ENCODE data around the gene TNFRSF1B. TPM values are rescaled to one million over a fixed set of nuclear protein-coding genes. Genes with fewer than 3 reads are reported as not detected.

TNFRSF1B gene
- total RNA-seq, 1 experiment from 2014 or later: not detected

DNA sequence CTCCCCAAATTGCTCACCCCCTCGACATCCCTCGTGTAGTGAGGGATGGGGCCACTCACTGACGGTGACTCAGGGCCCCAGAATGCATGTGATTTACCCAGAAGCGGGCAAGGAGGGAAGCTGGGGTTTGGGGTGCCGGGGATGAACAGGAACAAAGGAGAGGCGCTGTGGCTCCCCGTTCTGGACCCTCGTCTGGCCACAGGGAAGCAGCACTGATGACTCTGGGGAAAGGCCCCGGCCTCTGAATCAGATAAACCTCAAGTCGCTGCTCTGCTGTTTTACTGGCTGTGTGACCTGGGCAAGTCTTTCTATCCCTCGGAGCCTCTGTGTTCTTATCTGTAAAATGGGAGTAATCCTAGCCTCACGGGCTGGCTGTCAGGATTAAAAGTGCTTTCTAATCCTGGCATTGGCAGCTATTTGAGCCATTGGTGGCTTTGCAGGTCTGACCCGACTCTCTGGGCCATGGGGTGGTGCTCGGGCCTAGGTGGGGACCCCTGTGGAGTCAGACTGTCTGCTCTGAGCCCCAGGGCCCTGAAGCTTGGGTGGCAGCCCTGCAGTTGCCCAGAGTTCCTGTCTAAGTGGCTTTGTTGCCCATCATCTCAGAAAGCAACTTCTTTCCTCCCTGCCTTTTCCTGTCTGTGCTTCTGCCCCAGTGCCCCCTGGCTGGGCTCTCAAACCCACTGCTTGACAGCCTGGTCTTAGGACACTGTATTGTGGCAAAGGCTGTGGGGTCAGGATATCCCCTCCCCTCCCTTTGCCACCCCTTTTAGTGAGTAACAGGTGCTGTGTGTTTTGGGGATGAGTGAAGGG is 5.5 kb downstream of the TNFRSF1B start:
- no peak overlapping the region for H3K27ac ChIP-seq (ENCODE audit: low read depth, low read length, poor library complexity, severe bottlenecking)
- H3K36me3 ChIP-seq (ENCODE audit: insufficient read depth, low read length, poor library complexity, severe bottlenecking): no peaks in the 10 kb centered on the region
- ChIA-PET POLR2A (ENCODE audit: low non-redundant PET) (no interaction called here), CTCF (no interaction called here)
- H3K27me3 ChIP-seq (replicated peaks; ENCODE audit: insufficient read depth, low read depth, low read length, poor library complexity): peaks cover 19% of the 10 kb centered on the region
- no peaks in the 10 kb centered on the region for H3K4me1 ChIP-seq (ENCODE audit: insufficient read depth, low read length, poor library complexity, severe bottlenecking)
- no peaks in the 10 kb centered on the region for H3K9me3 ChIP-seq (ENCODE audit: low read depth, low read length, poor library complexity, severe bottlenecking)
- no peak for TF ChIP-seq EZH2 (IDR thresholded peaks at IDR 0.05; ENCODE audit: borderline replicate concordance, low read depth, low read length, poor library complexity, severe bottlenecking)
- TF ChIP-seq, protein P1, sequence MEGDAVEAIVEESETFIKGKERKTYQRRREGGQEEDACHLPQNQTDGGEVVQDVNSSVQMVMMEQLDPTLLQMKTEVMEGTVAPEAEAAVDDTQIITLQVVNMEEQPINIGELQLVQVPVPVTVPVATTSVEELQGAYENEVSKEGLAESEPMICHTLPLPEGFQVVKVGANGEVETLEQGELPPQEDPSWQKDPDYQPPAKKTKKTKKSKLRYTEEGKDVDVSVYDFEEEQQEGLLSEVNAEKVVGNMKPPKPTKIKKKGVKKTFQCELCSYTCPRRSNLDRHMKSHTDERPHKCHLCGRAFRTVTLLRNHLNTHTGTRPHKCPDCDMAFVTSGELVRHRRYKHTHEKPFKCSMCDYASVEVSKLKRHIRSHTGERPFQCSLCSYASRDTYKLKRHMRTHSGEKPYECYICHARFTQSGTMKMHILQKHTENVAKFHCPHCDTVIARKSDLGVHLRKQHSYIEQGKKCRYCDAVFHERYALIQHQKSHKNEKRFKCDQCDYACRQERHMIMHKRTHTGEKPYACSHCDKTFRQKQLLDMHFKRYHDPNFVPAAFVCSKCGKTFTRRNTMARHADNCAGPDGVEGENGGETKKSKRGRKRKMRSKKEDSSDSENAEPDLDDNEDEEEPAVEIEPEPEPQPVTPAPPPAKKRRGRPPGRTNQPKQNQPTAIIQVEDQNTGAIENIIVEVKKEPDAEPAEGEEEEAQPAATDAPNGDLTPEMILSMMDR (conservative IDR thresholded peaks at IDR 0.05; ENCODE audit: low read depth, low read length): no peak
- no peak overlapping the region for H3K4me3 ChIP-seq (ENCODE audit: low read depth, low read length, poor library complexity, severe bottlenecking)
- no peak for DNase-seq (ENCODE audit: low spot score)
- no TSS peak for BruUV-seq (replicated peaks)
- intact Hi-C loops (cut with micrococcal nuclease; ENCODE audit: unreplicated experiment): no loop called here

DNA sequence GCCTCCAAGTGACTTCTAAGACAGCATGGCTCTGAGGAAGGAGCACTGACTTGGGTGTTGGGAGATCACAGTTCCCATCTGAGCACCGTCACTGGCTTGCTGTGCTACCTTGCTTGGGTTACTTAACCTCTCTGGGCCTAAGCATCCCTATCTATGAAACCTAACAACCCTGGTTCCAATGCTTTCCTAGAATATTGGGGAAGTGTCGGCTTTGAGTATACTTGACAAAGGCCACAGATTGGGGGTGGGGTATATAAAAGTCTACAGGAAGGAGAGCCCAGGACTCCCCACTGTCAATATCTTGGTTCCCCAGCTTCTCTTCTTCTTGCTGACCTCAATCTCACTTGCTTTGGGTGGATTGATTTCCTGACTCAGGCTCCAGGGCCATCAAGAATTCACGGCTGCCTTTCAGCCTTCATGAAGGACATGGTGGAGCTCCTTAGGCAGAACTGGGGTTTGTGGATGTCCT is 6.3 kb downstream of the TNFRSF1B start:
- POLR2A ChIA-PET (ENCODE audit: low non-redundant PET): no interaction called here
- CTCF ChIA-PET: no interaction called here

DNA sequence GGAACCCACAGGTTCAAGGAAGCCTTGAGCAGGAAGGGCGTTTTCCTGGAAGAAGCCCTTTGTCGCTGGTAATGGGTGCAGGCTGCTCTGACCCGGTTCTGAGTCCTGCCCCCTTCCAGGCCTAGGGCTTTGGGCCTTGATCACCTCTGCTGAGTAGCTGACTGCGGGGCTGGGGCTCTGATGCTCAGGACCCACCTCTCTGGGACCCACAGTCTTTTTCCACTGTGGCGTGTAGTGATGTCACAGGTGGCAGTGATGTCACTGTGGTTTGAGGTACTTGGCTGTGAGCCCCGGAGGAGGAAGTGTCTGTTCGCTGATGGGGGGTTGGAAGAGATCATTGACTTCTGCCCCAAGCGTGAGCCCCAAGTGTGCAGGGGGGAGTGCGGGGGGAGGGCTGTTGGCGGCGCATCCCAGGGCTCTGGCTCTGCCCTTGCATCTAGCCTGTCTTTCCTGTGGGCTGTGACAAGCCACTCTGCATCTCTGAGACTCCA is 6.9 kb downstream of the TNFRSF1B start:
- Histone ChIP-seq H3K27me3 (replicated peaks; ENCODE audit: insufficient read depth, low read depth, low read length, poor library complexity) (peaks cover 4% of the 10 kb centered on the region), H3K4me1 (ENCODE audit: insufficient read depth, low read length, poor library complexity, severe bottlenecking) (peaks cover 7% of the 10 kb centered on the region), H3K36me3 (ENCODE audit: insufficient read depth, low read length, poor library complexity, severe bottlenecking) (no peaks in the 10 kb centered on the region), H3K27ac (ENCODE audit: low read depth, low read length, poor library complexity, severe bottlenecking) (no peak overlapping the region), H3K4me3 (ENCODE audit: low read depth, low read length, poor library complexity, severe bottlenecking) (no peak overlapping the region), H3K9me3 (ENCODE audit: low read depth, low read length, poor library complexity, severe bottlenecking) (no peaks in the 10 kb centered on the region)
- TF ChIP-seq EZH2 (IDR thresholded peaks at IDR 0.05; ENCODE audit: borderline replicate concordance, low read depth, low read length, poor library complexity, severe bottlenecking): no peak
- TF ChIP-seq, protein P1 (conservative IDR thresholded peaks at IDR 0.05; ENCODE audit: low read depth, low read length): no peak
- ChIA-PET POLR2A (ENCODE audit: low non-redundant PET) (no interaction called here), CTCF (no interaction called here)
- intact Hi-C loops (cut with micrococcal nuclease; ENCODE audit: unreplicated experiment): no loop called here
- DNase-seq (ENCODE audit: low spot score): no peak
- BruUV-seq (replicated peaks): no TSS peak

More for the DNA sequence above, 6.3 kb downstream of the TNFRSF1B start:
- Histone ChIP-seq H3K9me3 (ENCODE audit: low read depth, low read length, poor library complexity, severe bottlenecking) (no peaks in the 10 kb centered on the region), H3K4me3 (ENCODE audit: low read depth, low read length, poor library complexity, severe bottlenecking) (no peak overlapping the region), H3K27me3 (replicated peaks; ENCODE audit: insufficient read depth, low read depth, low read length, poor library complexity) (peaks cover 10% of the 10 kb centered on the region), H3K27ac (ENCODE audit: low read depth, low read length, poor library complexity, severe bottlenecking) (no peak overlapping the region), H3K4me1 (ENCODE audit: insufficient read depth, low read length, poor library complexity, severe bottlenecking) (peaks cover 3% of the 10 kb centered on the region), H3K36me3 (ENCODE audit: insufficient read depth, low read length, poor library complexity, severe bottlenecking) (no peaks in the 10 kb centered on the region)
- no peak for DNase-seq (ENCODE audit: low spot score)
- TF ChIP-seq, protein P1 (conservative IDR thresholded peaks at IDR 0.05; ENCODE audit: low read depth, low read length): no peak
- intact Hi-C loops (cut with micrococcal nuclease; ENCODE audit: unreplicated experiment): no loop called here
- no TSS peak for BruUV-seq (replicated peaks)
